Uterus (tissue), 4 donors: ENCODE results near the gene PSMD5. TPM values are rescaled to one million over a fixed set of nuclear protein-coding genes. Genes with fewer than 3 reads are reported as not detected.

Source experiments
- DNase-seq, 2 donors: peaks; one replicate each; pipeline ENCODE4 v3.0.0-alpha.2; 2019 to 2020
- H3K27ac ChIP-seq, 2 donors: fragments of 200-600 bp; sonication (generic); 1 replicate in 1 of 2; 2 replicates in 1 of 2; pipeline ENCODE4 v1.5.1; 2016 to 2018
- H3K27me3 ChIP-seq, 2 donors: fragments of 200-600 bp; sonication (generic); one replicate each; pipeline ENCODE4 v1.5.1; 2018 to 2019; ENCODE audit warnings: control low read depth in 1 of 2
- H3K36me3 ChIP-seq, 2 donors: fragments of 200-600 bp; sonication (generic); one replicate each; pipeline ENCODE4 v1.5.1; 2019; ENCODE audit warnings: control low read depth in 1 of 2
- H3K4me1 ChIP-seq, 2 donors: fragments of 200-600 bp; sonication (generic); one replicate each; pipeline ENCODE4 v1.5.1; 2018 to 2019; ENCODE audit warnings: control low read depth in 1 of 2
- H3K4me3 ChIP-seq, 2 donors: fragments of 200-600 bp; sonication (generic); 1 replicate in 1 of 2; 2 replicates in 1 of 2; pipeline ENCODE4 v1.5.1; 2018 to 2019; ENCODE audit warnings: mild to moderate bottlenecking in 1 of 2
- H3K9me3 ChIP-seq, 2 donors: fragments of 200-600 bp; sonication (generic); one replicate each; pipeline ENCODE4 v1.5.1; 2019; ENCODE audit warnings: control low read depth in 1 of 2
- CTCF ChIP-seq, 4 experiments: fragments of 200-600 bp in 2 of 4; fragments of 450-650 bp in 2 of 4; sonication (generic) in 2 of 4; IDR thresholded peaks; one replicate each; pipeline ENCODE4 v1.5.1; 2016 to 2019; ENCODE audit warnings: antibody characterized with exemption in 4 of 4, mild to moderate bottlenecking in 2 of 4, moderate library complexity in 1 of 4
- POLR2A ChIP-seq, 2 donors: fragments of 450-650 bp; IDR thresholded peaks; one replicate each; pipeline ENCODE4 v1.6.1; 2016; ENCODE audit warnings: antibody characterized with exemption in 2 of 2, mild to moderate bottlenecking in 1 of 2, moderate library complexity in 1 of 2
- intact Hi-C: fragments of 100-400 bp; cut with DNase I; formaldehyde crosslinking; loops from one replicate; pipeline ENCODE4 v1.15.1; 2023; ENCODE audit warnings: low total_unique reads
- total RNA-seq, 4 donors: library from RNA; depleted of rRNA in 3 of 4; stranded (reverse); fragments of >200 nt in 3 of 4; gene quantifications; one replicate each; pipeline versions ENCODE4 v1.1.0 to v1.2.4, GENCODE V29; 2014 to 2023
- donor health status: DM: yes; HTN: yes; CAD: no.

PSMD5 gene
- total RNA-seq, 4 donors from 2014 or later, result 20.9 to 181 (median 49.0) TPM

GRCh38 chr9:120862452-120862851 lies 19.7 kb upstream of the PSMD5 start:
- TF ChIP-seq POLR2A (IDR thresholded peaks at IDR 0.05) (no peak), CTCF (IDR thresholded peaks at IDR 0.05) (no peak)
- H3K36me3 ChIP-seq, result no peaks in the 10 kb centered on the region
- H3K27me3 ChIP-seq, result no peaks in the 10 kb centered on the region

GRCh38 chr9:120861935-120862334 lies 19.2 kb upstream of the PSMD5 start:
- Histone ChIP-seq H3K36me3 (no peaks in the 10 kb centered on the region), H3K4me1 (no peaks in the 10 kb centered on the region), H3K27me3 (no peaks in the 10 kb centered on the region), H3K9me3 (no peaks in the 10 kb centered on the region), H3K27ac (no peak overlapping the region), H3K4me3 (no peak overlapping the region)
- TF ChIP-seq POLR2A (IDR thresholded peaks at IDR 0.05), result no peak
- TF ChIP-seq CTCF (IDR thresholded peaks at IDR 0.05), result no peak
- intact Hi-C loops, result no loop called here
- no peak for DNase-seq

More at GRCh38 chr9:120862452-120862851, 19.7 kb upstream of the PSMD5 start:
- Histone ChIP-seq H3K9me3 (no peaks in the 10 kb centered on the region), H3K27ac (no peak overlapping the region), H3K4me3 (no peak overlapping the region), H3K4me1 (no peaks in the 10 kb centered on the region)
- intact Hi-C loops, result no loop called here
- no peak for DNase-seq

GRCh38 chr9:120860083-120860482 lies 17.4 kb upstream of the PSMD5 start:
- Histone ChIP-seq H3K27me3 (no peaks in the 10 kb centered on the region), H3K9me3 (no peaks in the 10 kb centered on the region), H3K27ac (no peak overlapping the region), H3K4me3 (no peak overlapping the region), H3K36me3 (no peaks in the 10 kb centered on the region), H3K4me1 (no peaks in the 10 kb centered on the region)
- intact Hi-C loops, result no loop called here
- DNase-seq, result no peak
- TF ChIP-seq CTCF (IDR thresholded peaks at IDR 0.05), result no peak
- no peak for TF ChIP-seq POLR2A (IDR thresholded peaks at IDR 0.05)

GRCh38 chr9:120859361-120859760 lies 16.6 kb upstream of the PSMD5 start:
- DNase-seq, result no peak
- H3K27me3 ChIP-seq, result no peaks in the 10 kb centered on the region
- no peaks in the 10 kb centered on the region for H3K9me3 ChIP-seq
- no peak overlapping the region for H3K4me3 ChIP-seq
- intact Hi-C loops, result no loop called here
- H3K4me1 ChIP-seq, result no peaks in the 10 kb centered on the region
- no peaks in the 10 kb centered on the region for H3K36me3 ChIP-seq
- H3K27ac ChIP-seq, result no peak overlapping the region
- TF ChIP-seq POLR2A (IDR thresholded peaks at IDR 0.05) (no peak), CTCF (IDR thresholded peaks at IDR 0.05) (no peak)

- DNase-seq, result no peak
- H3K27ac ChIP-seq, result no peak overlapping the region
- intact Hi-C loops, result no loop called here
- no peaks in the 10 kb centered on the region for H3K4me1 ChIP-seq
- H3K36me3 ChIP-seq, result no peaks in the 10 kb centered on the region
- no peaks in the 10 kb centered on the region for H3K9me3 ChIP-seq
- TF ChIP-seq CTCF (IDR thresholded peaks at IDR 0.05) (no peak), POLR2A (IDR thresholded peaks at IDR 0.05) (no peak)
- no peaks in the 10 kb centered on the region for H3K27me3 ChIP-seq
- no peak overlapping the region for H3K4me3 ChIP-seq
Observed at GRCh38 chr9:120857902-120858301, 15.2 kb upstream of the PSMD5 start.
